Left lung (tissue), 10 donors: ENCODE results near the gene PLAGL2. TPM values are rescaled to one million over a fixed set of nuclear protein-coding genes. Genes with fewer than 3 reads are reported as not detected.

Source experiments
- ATAC-seq: fragments of 200-7000 bp; cut with Tn5 transposase; one replicate; pipeline ENCODE4 v1.9.1; 2020; ENCODE audit warnings: moderate library complexity
- DNase-seq, 4 donors: peaks; one replicate each; pipeline ENCODE4 v3.0.0-alpha.2; 2013 to 2020
- H3K27ac ChIP-seq, 2 donors: fragments of 200-600 bp; sonication (generic) in 1 of 2; one replicate each; pipeline versions ENCODE4 v1.5.0 to v1.8.0; 2020 to 2021
- H3K27me3 ChIP-seq, 2 donors: fragments of 200-600 bp; sonication (generic) in 1 of 2; one replicate each; pipeline versions ENCODE4 v1.5.0 to v1.8.0; 2020 to 2021
- H3K36me3 ChIP-seq, 2 donors: fragments of 200-600 bp; sonication (generic) in 1 of 2; one replicate each; pipeline versions ENCODE4 v1.5.0 to v1.8.0; 2020 to 2021
- H3K4me1 ChIP-seq, 2 donors: fragments of 200-600 bp; one replicate each; pipeline ENCODE4 v1.8.0; 2021
- H3K4me3 ChIP-seq, 2 donors: fragments of 200-600 bp; sonication (generic) in 1 of 2; one replicate each; pipeline versions ENCODE4 v1.5.0 to v1.8.0; 2020 to 2021; ENCODE audit warnings: mild to moderate bottlenecking in 1 of 2
- H3K9me3 ChIP-seq, 2 donors: fragments of 200-600 bp; sonication (generic) in 1 of 2; one replicate each; pipeline versions ENCODE4 v1.5.0 to v1.8.0; 2020 to 2021
- CTCF ChIP-seq, 2 donors: fragments of 200-600 bp; sonication (generic) in 1 of 2; IDR thresholded peaks; one replicate each; pipeline versions ENCODE4 v1.5.0 to v1.8.0; 2021; ENCODE audit warnings: antibody characterized with exemption in 2 of 2
- intact Hi-C, 2 donors: fragments of 100-400 bp; cut with DNase I; formaldehyde crosslinking; loops; one replicate each; pipeline versions ENCODE4 v1.11.2 to v1.14.2; 2022
- polyA plus RNA-seq, 6 donors: library from polyadenylated mRNA; unstranded; fragments of 120-200 nt; gene quantifications; one replicate each; pipeline ENCODE4 v1.2.1, GENCODE V29; 2013; ENCODE audit not compliant: insufficient read length in 6 of 6
- total RNA-seq, 2 donors: library from RNA; stranded (reverse); fragmentation: NEBNext Ultra II Directional; extraction: Animal tissue kit (Norgen Biotek cat#: 25700); gene quantifications; one replicate each; pipeline ENCODE4 v1.2.1, GENCODE V29; 2021
- donor health status: DM: no; HTN: yes; CAD: no.
- donor health status: DM: no; HTN: no; CAD: no.

Gene PLAGL2
- total and polyA plus RNA-seq, 8 donors: 12.6 to 28.0 (median 25.3) TPM

GRCh38 chr20:32186506-32186905 is 21.0 kb downstream of the PLAGL2 start:
- ATAC-seq (no peak), DNase-seq (no peak)
- H3K36me3 ChIP-seq: peaks cover 0 to 2% of the 10 kb centered on the region in 2 donors
- no peak overlapping the region for H3K4me3 ChIP-seq
- H3K4me1 ChIP-seq: peaks cover 13 to 29% of the 10 kb centered on the region in 2 donors
- no peak overlapping the region for H3K27ac ChIP-seq
- TF ChIP-seq CTCF (IDR thresholded peaks at IDR 0.05): no peak
- intact Hi-C loops: no loop called here
- no peaks in the 10 kb centered on the region for H3K27me3 ChIP-seq
- H3K9me3 ChIP-seq: no peaks in the 10 kb centered on the region

- Histone ChIP-seq H3K4me1 (peaks cover 9 to 16% of the 10 kb centered on the region in 2 donors), H3K36me3 (no peaks in the 10 kb centered on the region), H3K9me3 (no peaks in the 10 kb centered on the region), H3K27me3 (no peaks in the 10 kb centered on the region), H3K4me3 (no peak overlapping the region), H3K27ac (no peak overlapping the region)
- DNase-seq (no peak), ATAC-seq (no peak)
- no peak for TF ChIP-seq CTCF (IDR thresholded peaks at IDR 0.05)
- intact Hi-C loops: no loop called here
These were observed 22.5 kb downstream of the PLAGL2 start for GRCh38 chr20:32184961-32185603.

- no peak for TF ChIP-seq CTCF (IDR thresholded peaks at IDR 0.05)
- no peak for DNase-seq
- Histone ChIP-seq H3K27me3 (no peaks in the 10 kb centered on the region), H3K4me3 (no peak overlapping the region), H3K4me1 (peaks cover 4 to 6% of the 10 kb centered on the region in 2 donors), H3K36me3 (no peaks in the 10 kb centered on the region), H3K27ac (no peak overlapping the region), H3K9me3 (no peaks in the 10 kb centered on the region)
- intact Hi-C loops: no loop called here
- ATAC-seq: no peak
These were observed 23.5 kb downstream of the PLAGL2 start for GRCh38 chr20:32183947-32184635.

GRCh38 chr20:32181606-32182005 is 25.9 kb downstream of the PLAGL2 start:
- no peaks in the 10 kb centered on the region for H3K9me3 ChIP-seq
- DNase-seq: no peak
- no peak for ATAC-seq
- H3K27me3 ChIP-seq: no peaks in the 10 kb centered on the region
- no peaks in the 10 kb centered on the region for H3K4me1 ChIP-seq
- no peak overlapping the region for H3K4me3 ChIP-seq
- no peak overlapping the region for H3K27ac ChIP-seq
- no peaks in the 10 kb centered on the region for H3K36me3 ChIP-seq
- intact Hi-C loops: no loop called here
- no peak for TF ChIP-seq CTCF (IDR thresholded peaks at IDR 0.05)

- ATAC-seq: no peak
- Histone ChIP-seq H3K36me3 (no peaks in the 10 kb centered on the region), H3K27ac (no peak overlapping the region), H3K27me3 (no peaks in the 10 kb centered on the region), H3K4me1 (no peaks in the 10 kb centered on the region), H3K9me3 (no peaks in the 10 kb centered on the region), H3K4me3 (no peak overlapping the region)
- intact Hi-C loops: no loop called here
- DNase-seq: no peak
- TF ChIP-seq CTCF (IDR thresholded peaks at IDR 0.05): no peak
These were observed 27.6 kb downstream of the PLAGL2 start for GRCh38 chr20:32179934-32180333.
